Prostate gland (tissue), 2 donors: ENCODE measurements around the gene SMC1B. TPM values are rescaled to one million over a fixed set of nuclear protein-coding genes. Genes with fewer than 3 reads are reported as not detected.

Experiments
- DNase-seq: peaks from one replicate; pipeline ENCODE4 v3.0.0-alpha.2; 2019; ENCODE audit warnings: low spot score
- H3K27ac ChIP-seq, 2 donors: fragments of 200-600 bp; sonication (generic); 2 replicates each; pipeline ENCODE4 v1.5.1; 2017 to 2019
- H3K27me3 ChIP-seq: fragments of 200-600 bp; sonication (generic); replicated peaks from 2 replicates; pipeline ENCODE4 v1.5.1; 2019; ENCODE audit not compliant: insufficient read depth
- H3K36me3 ChIP-seq, 2 donors: fragments of 200-600 bp; sonication (generic); 1 replicate in 1 of 2; 2 replicates in 1 of 2; pipeline versions ENCODE4 v1.5.1 to v1.8.1; 2017 to 2019
- H3K4me1 ChIP-seq: fragments of 200-600 bp; sonication (generic); replicated peaks from 2 replicates; pipeline ENCODE4 v1.5.1; 2019
- H3K4me3 ChIP-seq, 2 donors: fragments of 200-600 bp; sonication (generic); 2 replicates each; pipeline ENCODE4 v1.5.1; 2017 to 2019
- H3K9me3 ChIP-seq: fragments of 200-600 bp; sonication (generic); 2 replicates; pipeline ENCODE4 v1.5.1; 2017
- CTCF ChIP-seq, 4 experiments: fragments of 200-600 bp in 2 of 4; fragments of 450-650 bp in 2 of 4; sonication (generic) in 2 of 4; IDR thresholded peaks; 1 replicate in 3 of 4; 2 replicates in 1 of 4; pipeline ENCODE4 v1.5.1; 2016 to 2019; ENCODE audit warnings: antibody characterized with exemption in 4 of 4, mild to moderate bottlenecking in 2 of 4, moderate library complexity in 2 of 4
- POLR2A ChIP-seq: fragments of 450-650 bp; IDR thresholded peaks from one replicate; pipeline ENCODE4 v1.6.1; 2016; ENCODE audit warnings: antibody characterized with exemption, mild to moderate bottlenecking
- POLR2AphosphoS5 ChIP-seq: sonication (generic); formaldehyde crosslinking; IDR thresholded peaks from one replicate; pipeline ENCODE4 v1.6.1; 2017; ENCODE audit warnings: antibody characterized with exemption
- WGBS: methylation state at CpG from one replicate; pipeline ENCODE4 v1.1.5; 2018; 5-methylcytosine and 5-hydroxymethylcytosine counted together
- intact Hi-C: fragments of 100-400 bp; cut with DNase I; formaldehyde crosslinking; loops from one replicate; pipeline ENCODE4 v1.14.2; 2022
- total RNA-seq, 2 donors: library from RNA; depleted of rRNA; stranded (reverse); fragments of >200 nt; gene quantifications; one replicate each; pipeline ENCODE4 v1.1.0, GENCODE V29; 2016

Gene SMC1B
- total RNA-seq, 2 donors from 2014 or later = 8.2 TPM; not detected in 1

- H3K27me3 ChIP-seq = no peaks in the 10 kb centered on the region
- no peak for TF ChIP-seq POLR2A
- no peak for TF ChIP-seq POLR2AphosphoS5
- no peak for TF ChIP-seq CTCF (IDR thresholded peaks at IDR 0.05)
- no peaks in the 10 kb centered on the region for H3K9me3 ChIP-seq
- no peaks in the 10 kb centered on the region for H3K36me3 ChIP-seq
- H3K4me1 ChIP-seq = peaks cover 25% of the 10 kb centered on the region
- intact Hi-C loops = loop anchor here (5.0 kb wide), 1 partner anchor 238 kb away; no protein-coding TSS in a partner anchor
- H3K27ac ChIP-seq = peak overlapping the region; percentile 51 to 87
- no peak overlapping the region for H3K4me3 ChIP-seq
- WGBS = 79% methylated on average over 6 of the region's 6 CpGs
- DNase-seq = no peak
Measured at GRCh38 chr22:45314786-45315185, 98.6 kb downstream of the SMC1B start.

GRCh38 chr22:45314054-45314721 lies 99.2 kb downstream of the SMC1B start:
- no peak for TF ChIP-seq CTCF (IDR thresholded peaks at IDR 0.05)
- no peak for TF ChIP-seq POLR2A
- no peak for TF ChIP-seq POLR2AphosphoS5
- no peak for DNase-seq
- Histone ChIP-seq H3K9me3 (no peaks in the 10 kb centered on the region), H3K4me3 (no peak overlapping the region), H3K27me3 (no peaks in the 10 kb centered on the region), H3K4me1 (peaks cover 25% of the 10 kb centered on the region), H3K27ac (peak overlapping the region; percentile 51 to 87), H3K36me3 (no peaks in the 10 kb centered on the region)
- 43% methylated on average over 8 of the region's 8 CpGs for WGBS
- intact Hi-C loops = no loop called here

- no peaks in the 10 kb centered on the region for H3K27me3 ChIP-seq
- peak overlapping the region in 1 of 2 donors; percentile 0 for H3K4me3 ChIP-seq
- WGBS = 88% methylated on average over 4 of the region's 4 CpGs
- intact Hi-C loops = no loop called here
- no peaks in the 10 kb centered on the region for H3K36me3 ChIP-seq
- TF ChIP-seq POLR2AphosphoS5 (no peak), POLR2A (no peak), CTCF (IDR thresholded peaks at IDR 0.05) (no peak)
- no peaks in the 10 kb centered on the region for H3K9me3 ChIP-seq
- DNase-seq = no peak
- H3K27ac ChIP-seq = peak overlapping the region; percentile 51 to 87
- H3K4me1 ChIP-seq = peaks cover 19% of the 10 kb centered on the region
Measured at GRCh38 chr22:45312856-45313255, 100.5 kb downstream of the SMC1B start.

- H3K4me1 ChIP-seq = peaks cover 15% of the 10 kb centered on the region
- TF ChIP-seq POLR2A (no peak), POLR2AphosphoS5 (no peak), CTCF (IDR thresholded peaks at IDR 0.05) (no peak)
- intact Hi-C loops = no loop called here
- 87% methylated on average over 8 of the region's 8 CpGs for WGBS
- H3K27ac ChIP-seq = peak overlapping the region; percentile 51 to 87
- DNase-seq = no peak
- no peaks in the 10 kb centered on the region for H3K27me3 ChIP-seq
- no peaks in the 10 kb centered on the region for H3K36me3 ChIP-seq
- H3K4me3 ChIP-seq = peak overlapping the region in 1 of 2 donors; percentile 0
- no peaks in the 10 kb centered on the region for H3K9me3 ChIP-seq
Measured at GRCh38 chr22:45312415-45312814, 101.0 kb downstream of the SMC1B start.

GRCh38 chr22:45310977-45311531 lies 102.3 kb downstream of the SMC1B start:
- intact Hi-C loops = no loop called here
- Histone ChIP-seq H3K9me3 (no peaks in the 10 kb centered on the region), H3K36me3 (no peaks in the 10 kb centered on the region), H3K4me1 (peaks cover 7% of the 10 kb centered on the region), H3K4me3 (peak overlapping the region; percentile 95 to 96), H3K27me3 (no peaks in the 10 kb centered on the region), H3K27ac (peak overlapping the region; percentile 87 to 96)
- no peak for TF ChIP-seq CTCF (IDR thresholded peaks at IDR 0.05)
- TF ChIP-seq POLR2A = no peak
- no peak for TF ChIP-seq POLR2AphosphoS5
- DNase-seq = peak; percentile 33
- 30% methylated on average over 14 of the region's 14 CpGs for WGBS
